NOMO-1 treated with DMSO at 0.1 percent for 48 hours (cell line): ENCODE results near the gene SMARCC1.
"Not testable (repeated sequence)": the region's sequence is repeated elsewhere in the genome, so short reads cannot be mapped to it uniquely, and the experiment has no call there.

Experiments used
- DNase-seq: peaks from one replicate; lab custom pipeline; 2025; ENCODE audit not compliant: unreplicated experiment; lab: John Stamatoyannopoulos, UW

SMARCC1 gene

DNA sequence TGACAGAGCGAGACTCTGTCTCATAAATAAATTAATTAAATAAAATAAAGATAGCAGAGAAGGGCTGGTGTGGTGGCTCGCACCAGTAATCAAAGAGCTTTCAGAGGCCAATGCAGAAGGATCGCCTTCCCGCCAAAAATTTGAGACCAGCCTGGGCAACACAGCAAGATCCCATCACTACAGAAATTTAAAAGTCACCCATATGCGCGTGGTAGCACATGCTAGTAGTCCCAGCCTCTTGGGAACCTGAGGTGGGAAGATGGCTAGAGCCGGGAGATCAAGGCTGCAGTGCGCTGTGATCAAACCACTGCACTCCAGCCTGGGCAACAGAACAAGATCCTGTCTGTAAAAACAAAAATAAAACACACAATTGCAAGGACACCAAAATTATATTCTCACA, 9.6 kb downstream of the SMARCC1 start:
- DNase-seq = no peak

GRCh38 chr3:47766186-47766585, 15.5 kb downstream of the SMARCC1 start:
- no peak for DNase-seq

- no peak for DNase-seq
These were observed 19.5 kb downstream of the SMARCC1 start for GRCh38 chr3:47762233-47762632.

- DNase-seq = no peak
These were observed 20.6 kb downstream of the SMARCC1 start for GRCh38 chr3:47761046-47761445.

DNA sequence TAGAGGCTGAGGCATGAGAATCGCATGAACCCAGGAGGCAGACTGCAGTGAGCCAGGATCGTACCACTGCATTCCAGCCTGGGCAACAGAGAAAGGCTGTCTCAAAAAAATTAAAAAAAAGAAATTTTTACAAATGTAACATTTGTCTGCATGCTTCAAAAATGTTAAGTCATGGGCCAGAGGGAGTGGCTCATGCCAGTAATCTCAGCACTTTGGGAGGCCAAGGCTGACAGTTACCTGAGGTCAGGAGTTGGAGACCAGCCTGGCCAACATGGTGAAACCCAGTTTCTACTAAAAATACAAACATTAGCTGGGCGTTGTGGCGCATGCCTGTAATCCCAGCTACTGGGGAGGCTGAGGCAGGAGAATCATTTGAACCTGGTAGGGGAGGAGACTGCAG, 21.5 kb downstream of the SMARCC1 start:
- DNase-seq = not testable (repeated sequence)

DNA sequence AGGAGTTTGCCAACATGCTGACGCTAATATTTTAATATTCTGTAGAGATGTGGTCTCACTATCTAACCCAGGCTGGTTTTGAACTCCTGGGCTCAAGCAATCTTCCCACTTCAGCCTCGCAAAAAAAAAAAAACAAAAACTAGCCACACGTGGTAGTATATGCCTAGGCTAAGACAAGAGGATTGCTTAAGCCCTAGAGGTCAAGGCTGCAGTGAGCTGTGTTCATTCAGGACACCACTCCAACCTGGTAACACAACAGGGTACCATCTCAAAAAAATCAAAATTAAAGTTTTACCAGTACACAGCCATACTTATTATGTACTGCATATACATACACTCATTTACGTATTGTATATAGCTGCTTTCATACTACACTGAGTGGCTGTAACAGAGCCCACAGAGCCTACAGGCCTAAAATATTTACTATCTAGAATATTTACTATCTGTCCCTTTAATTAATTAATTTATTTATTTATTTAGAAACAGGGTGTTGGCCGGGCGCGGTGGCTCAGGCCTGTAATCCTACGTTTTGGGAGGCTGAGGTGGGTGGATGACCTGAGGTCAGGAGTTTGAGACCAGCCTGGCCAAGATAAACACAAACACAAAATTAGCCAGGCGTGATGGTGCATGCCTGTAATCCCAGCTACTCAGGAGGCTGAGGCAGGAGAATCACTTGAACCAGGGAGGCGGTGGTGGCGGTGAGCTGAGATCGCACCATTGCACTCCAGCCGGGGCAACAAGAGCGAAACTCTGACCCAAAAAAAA, 23.2 kb downstream of the SMARCC1 start:
- no peak for DNase-seq

- no peak for DNase-seq
These were observed 29.0 kb downstream of the SMARCC1 start for GRCh38 chr3:47752716-47753115.

GRCh38 chr3:47750811-47751354, 30.8 kb downstream of the SMARCC1 start:
- not testable (repeated sequence) for DNase-seq

- DNase-seq = peak; percentile 16
These were observed 34.1 kb downstream of the SMARCC1 start for GRCh38 chr3:47747558-47747957.

DNA sequence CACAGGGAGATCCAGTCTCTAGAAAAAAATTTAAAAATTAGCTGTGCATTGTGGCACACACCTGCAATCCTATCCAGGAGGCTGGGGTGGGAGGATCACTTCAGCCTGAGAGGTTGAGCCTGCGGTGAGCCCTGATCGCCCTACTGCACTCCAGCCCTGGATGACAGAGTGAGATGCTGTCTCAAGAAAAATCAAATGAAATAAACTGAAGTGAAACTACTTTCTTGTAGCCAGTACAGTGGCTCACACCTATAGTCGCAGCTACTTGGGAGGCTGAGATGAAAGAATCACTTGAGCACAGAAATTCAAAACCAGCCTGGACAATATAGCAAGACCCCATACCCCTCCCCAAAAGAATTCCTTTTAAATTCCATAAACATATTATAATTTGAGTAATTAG, 35.4 kb downstream of the SMARCC1 start:
- DNase-seq = no peak

GRCh38 chr3:47743855-47744254, 37.8 kb downstream of the SMARCC1 start:
- DNase-seq = no peak

GRCh38 chr3:47743352-47743751, 38.3 kb downstream of the SMARCC1 start:
- not testable (repeated sequence) for DNase-seq

DNA sequence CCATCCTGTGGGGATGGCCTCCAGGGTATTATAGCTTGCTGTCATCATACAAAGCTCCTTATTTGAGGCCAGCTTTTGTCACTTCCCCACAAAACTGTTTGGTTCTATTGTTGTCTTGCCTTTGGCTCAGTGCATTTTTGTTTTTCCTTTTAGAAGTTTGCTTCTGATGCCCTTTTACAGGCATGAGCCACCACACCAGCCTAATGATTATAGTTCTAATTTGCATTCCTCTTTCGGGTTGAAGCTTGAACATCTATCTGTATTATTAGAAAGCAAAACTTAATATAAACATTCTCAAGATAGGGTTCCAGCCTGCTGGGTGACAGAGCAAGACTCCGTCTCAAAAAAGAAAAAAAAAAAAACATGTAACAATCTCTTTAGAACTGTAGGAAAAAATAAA, 39.8 kb downstream of the SMARCC1 start:
- no peak for DNase-seq

- DNase-seq = no peak
These were observed 49.5 kb downstream of the SMARCC1 start for GRCh38 chr3:47732143-47732542.

DNA sequence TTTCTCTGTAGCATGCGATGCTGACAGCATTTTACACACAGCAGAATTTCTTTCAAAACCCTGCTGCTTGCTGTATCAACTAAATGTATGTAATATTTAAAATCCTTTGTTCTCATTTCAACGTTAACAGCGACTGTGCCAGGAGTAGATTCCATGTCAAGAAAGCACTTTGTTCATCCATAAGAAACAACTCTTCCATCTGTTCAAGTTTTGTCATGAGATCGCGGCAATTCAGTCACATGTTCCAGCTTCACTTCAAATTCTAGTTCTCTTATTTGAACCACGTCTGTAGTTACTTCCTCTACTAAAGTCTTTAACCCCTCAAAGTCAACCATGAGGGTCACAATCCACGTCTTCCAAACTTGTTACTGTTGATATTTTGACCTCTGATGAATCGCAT, 50.6 kb downstream of the SMARCC1 start:
- DNase-seq = no peak

GRCh38 chr3:47722859-47723258, 58.8 kb downstream of the SMARCC1 start:
- DNase-seq = no peak

GRCh38 chr3:47717448-47717847, 64.2 kb downstream of the SMARCC1 start:
- not testable (repeated sequence) for DNase-seq

- no peak for DNase-seq
These were observed 65.0 kb downstream of the SMARCC1 start for GRCh38 chr3:47716656-47717055.

- no peak for DNase-seq
These were observed 65.8 kb downstream of the SMARCC1 start for GRCh38 chr3:47715928-47716327.

GRCh38 chr3:47714606-47715005, 67.1 kb downstream of the SMARCC1 start:
- DNase-seq = no peak

GRCh38 chr3:47713655-47714054, 68.0 kb downstream of the SMARCC1 start:
- no peak for DNase-seq

DNA sequence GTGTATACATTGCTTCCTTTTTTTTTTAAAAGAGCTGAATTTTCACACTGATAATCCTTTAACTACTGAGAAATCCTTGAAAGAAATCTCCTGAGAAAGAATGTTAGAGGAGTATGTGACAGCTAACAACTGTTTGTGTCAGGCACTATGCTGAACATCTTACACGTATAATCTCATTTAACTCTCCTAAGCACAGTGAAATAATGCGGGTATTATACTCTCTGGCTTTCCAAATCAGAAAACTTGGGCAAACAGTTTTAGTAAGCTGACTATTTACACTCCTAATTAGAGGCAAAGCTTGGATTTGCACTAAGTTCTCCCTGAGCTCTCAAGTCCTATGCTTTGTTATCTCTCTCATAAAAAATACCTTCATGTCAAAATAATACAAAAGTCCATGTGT, 69.3 kb downstream of the SMARCC1 start:
- no peak for DNase-seq

DNA sequence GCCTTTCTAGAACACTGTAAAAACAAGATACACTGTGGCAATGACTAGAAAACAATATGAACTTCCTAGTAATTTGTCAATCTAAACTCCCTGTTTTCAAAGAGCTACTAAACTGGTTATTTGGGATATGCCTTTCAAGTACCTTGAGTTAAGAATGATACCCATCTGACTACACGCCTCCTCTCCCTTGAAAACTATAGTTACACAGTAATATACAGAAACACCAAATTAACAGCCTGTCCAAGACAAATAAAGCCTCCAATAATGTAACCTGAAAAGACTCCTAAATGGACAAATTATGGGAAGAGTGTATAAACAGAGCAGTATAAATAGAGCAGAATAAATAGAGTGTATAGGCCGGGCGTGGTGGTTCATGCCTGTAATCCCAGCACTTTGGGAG, 70.1 kb downstream of the SMARCC1 start:
- no peak for DNase-seq
